Omental fat pad (tissue), 4 donors: ENCODE measurements around the gene SERPINA4. TPM values are rescaled to one million over a fixed set of nuclear protein-coding genes. Genes with fewer than 3 reads are reported as not detected.

Experiments used
- ATAC-seq: fragments of 150-250 bp; one replicate; pipeline ENCODE4 v1.9.1; 2016; ENCODE audit warnings: mild to moderate bottlenecking, moderate library complexity; ENCODE audit not compliant: low FRiP score
- DNase-seq: peaks from one replicate; pipeline ENCODE4 v3.0.0-alpha.2; 2019; ENCODE audit warnings: low spot score
- total RNA-seq, 4 donors: library from RNA; depleted of rRNA; stranded (reverse); fragments of >200 nt; gene quantifications; one replicate each; pipeline ENCODE4 v1.1.0, GENCODE V29; 2016
- TF ChIP-seq, protein P1 (sequence below), 3 donors: fragments of 450-650 bp; IDR thresholded peaks; one replicate each; pipeline ENCODE4 v1.5.1; 2016 to 2017; ENCODE audit warnings: antibody characterized with exemption in 3 of 3, mild to moderate bottlenecking in 3 of 3, moderate library complexity in 2 of 3

The SERPINA4 gene
- total RNA-seq, 4 donors from 2014 or later: not detected

DNA sequence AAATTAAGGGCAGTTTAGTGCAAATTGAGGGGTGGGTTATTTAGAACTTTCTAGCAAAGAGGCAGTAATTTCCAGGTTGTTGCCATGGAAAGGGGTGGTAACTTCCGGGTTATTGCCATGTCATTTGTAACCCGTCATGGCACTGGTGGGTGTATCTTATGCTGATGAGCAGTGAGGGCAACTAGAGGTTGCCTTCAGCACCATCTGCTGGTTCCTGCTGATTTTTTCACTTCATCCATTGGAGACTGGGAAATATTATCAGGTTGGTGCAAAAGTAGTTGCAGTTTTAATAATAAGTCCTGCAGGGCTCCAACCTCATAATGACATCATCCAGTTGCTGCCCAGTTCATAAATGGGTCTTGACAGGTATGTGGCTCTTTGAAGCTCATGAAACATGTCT is 24.4 kb upstream of the SERPINA4 start:
- TF ChIP-seq, protein P1, sequence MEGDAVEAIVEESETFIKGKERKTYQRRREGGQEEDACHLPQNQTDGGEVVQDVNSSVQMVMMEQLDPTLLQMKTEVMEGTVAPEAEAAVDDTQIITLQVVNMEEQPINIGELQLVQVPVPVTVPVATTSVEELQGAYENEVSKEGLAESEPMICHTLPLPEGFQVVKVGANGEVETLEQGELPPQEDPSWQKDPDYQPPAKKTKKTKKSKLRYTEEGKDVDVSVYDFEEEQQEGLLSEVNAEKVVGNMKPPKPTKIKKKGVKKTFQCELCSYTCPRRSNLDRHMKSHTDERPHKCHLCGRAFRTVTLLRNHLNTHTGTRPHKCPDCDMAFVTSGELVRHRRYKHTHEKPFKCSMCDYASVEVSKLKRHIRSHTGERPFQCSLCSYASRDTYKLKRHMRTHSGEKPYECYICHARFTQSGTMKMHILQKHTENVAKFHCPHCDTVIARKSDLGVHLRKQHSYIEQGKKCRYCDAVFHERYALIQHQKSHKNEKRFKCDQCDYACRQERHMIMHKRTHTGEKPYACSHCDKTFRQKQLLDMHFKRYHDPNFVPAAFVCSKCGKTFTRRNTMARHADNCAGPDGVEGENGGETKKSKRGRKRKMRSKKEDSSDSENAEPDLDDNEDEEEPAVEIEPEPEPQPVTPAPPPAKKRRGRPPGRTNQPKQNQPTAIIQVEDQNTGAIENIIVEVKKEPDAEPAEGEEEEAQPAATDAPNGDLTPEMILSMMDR (IDR thresholded peaks at IDR 0.05): no peak
- DNase-seq (no peak), ATAC-seq (no peak)

GRCh38 chr14:94538070-94538740 is 23.0 kb upstream of the SERPINA4 start:
- TF ChIP-seq, protein P1 (IDR thresholded peaks at IDR 0.05): no peak
- ATAC-seq: no peak
- DNase-seq: no peak

DNA sequence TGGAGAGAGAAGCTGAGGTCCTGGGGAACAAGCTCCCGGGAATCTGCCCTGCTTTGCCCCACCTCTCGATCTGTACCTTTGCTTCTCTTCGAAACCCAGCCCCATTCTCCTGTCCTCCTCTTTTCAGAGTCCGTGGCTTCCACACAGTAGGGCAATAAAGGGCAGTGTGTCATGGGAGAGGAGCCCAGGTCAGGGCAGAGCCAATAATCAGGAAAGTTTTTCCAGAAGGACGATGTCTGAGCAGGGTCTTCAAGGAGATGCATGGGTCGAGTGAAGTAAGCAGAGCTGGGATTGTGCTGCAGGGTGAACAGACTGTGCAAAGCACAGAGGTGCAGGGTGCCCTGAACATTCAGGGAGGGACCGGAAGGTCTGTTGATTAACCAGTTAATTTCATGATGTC is 22.1 kb upstream of the SERPINA4 start:
- DNase-seq: no peak
- TF ChIP-seq, protein P1 (IDR thresholded peaks at IDR 0.05): no peak
- ATAC-seq: no peak

GRCh38 chr14:94540031-94540794 is 21.0 kb upstream of the SERPINA4 start:
- TF ChIP-seq, protein P1 (IDR thresholded peaks at IDR 0.05): no peak
- no peak for ATAC-seq
- DNase-seq: no peak

GRCh38 chr14:94541234-94541975 is 19.8 kb upstream of the SERPINA4 start:
- TF ChIP-seq, protein P1 (IDR thresholded peaks at IDR 0.05): no peak
- no peak for ATAC-seq
- no peak for DNase-seq

- TF ChIP-seq, protein P1 (IDR thresholded peaks at IDR 0.05): no peak
- DNase-seq (no peak), ATAC-seq (no peak)
Observed at GRCh38 chr14:94542111-94542810, 19.0 kb upstream of the SERPINA4 start.
